HG02623 (cell line): ENCODE data around the gene WWOX.

Source experiments
- ATAC-seq: cut with Tn5 transposase; IDR thresholded peaks from one replicate; pipeline ENCODE4 v1.9.1; 2021; ENCODE audit warnings: moderate library complexity; ENCODE audit not compliant: unreplicated experiment

The WWOX gene

GRCh38 chr16:78430281-78430680 lies 330.8 kb downstream of the WWOX start:
- no peak for ATAC-seq

- no peak for ATAC-seq
Measured at GRCh38 chr16:78431004-78431670, 331.7 kb downstream of the WWOX start.

GRCh38 chr16:78431701-78432100 lies 332.2 kb downstream of the WWOX start:
- ATAC-seq = no peak

- no peak for ATAC-seq
Measured at GRCh38 chr16:78432451-78432850, 333.0 kb downstream of the WWOX start.

GRCh38 chr16:78433116-78433515 lies 333.7 kb downstream of the WWOX start:
- no peak for ATAC-seq

GRCh38 chr16:78434401-78434800 lies 334.9 kb downstream of the WWOX start:
- ATAC-seq = no peak

GRCh38 chr16:78435260-78435659 lies 335.8 kb downstream of the WWOX start:
- ATAC-seq = no peak

GRCh38 chr16:78436023-78436422 lies 336.6 kb downstream of the WWOX start:
- ATAC-seq = no peak

GRCh38 chr16:78436846-78437245 lies 337.4 kb downstream of the WWOX start:
- no peak for ATAC-seq

GRCh38 chr16:78437352-78437968 lies 338.0 kb downstream of the WWOX start:
- ATAC-seq = no peak

- no peak for ATAC-seq
Measured at GRCh38 chr16:78438219-78438618, 338.8 kb downstream of the WWOX start.

- ATAC-seq = no peak
Measured at GRCh38 chr16:78438632-78439031, 339.2 kb downstream of the WWOX start.

- ATAC-seq = no peak
Measured at GRCh38 chr16:78439646-78440045, 340.2 kb downstream of the WWOX start.

GRCh38 chr16:78441298-78441697 lies 341.8 kb downstream of the WWOX start:
- no peak for ATAC-seq

GRCh38 chr16:78443542-78444364 lies 344.3 kb downstream of the WWOX start:
- no peak for ATAC-seq

- ATAC-seq = no peak
Measured at GRCh38 chr16:78445818-78446217, 346.4 kb downstream of the WWOX start.

- no peak for ATAC-seq
Measured at GRCh38 chr16:78446486-78446885, 347.0 kb downstream of the WWOX start.

GRCh38 chr16:78446992-78447563 lies 347.6 kb downstream of the WWOX start:
- no peak for ATAC-seq

GRCh38 chr16:78448658-78449271 lies 349.3 kb downstream of the WWOX start:
- ATAC-seq = no peak

- no peak for ATAC-seq
Measured at GRCh38 chr16:78450255-78450654, 350.8 kb downstream of the WWOX start.

GRCh38 chr16:78452025-78452555 lies 352.6 kb downstream of the WWOX start:
- no peak for ATAC-seq
